HG03439 (cell line): ENCODE measurements around the gene IL16.

Source experiments
- ATAC-seq: cut with Tn5 transposase; IDR thresholded peaks from one replicate; pipeline ENCODE4 v1.9.1; 2021; ENCODE audit warnings: mild to moderate bottlenecking, moderate library complexity; ENCODE audit not compliant: unreplicated experiment

Gene IL16

DNA sequence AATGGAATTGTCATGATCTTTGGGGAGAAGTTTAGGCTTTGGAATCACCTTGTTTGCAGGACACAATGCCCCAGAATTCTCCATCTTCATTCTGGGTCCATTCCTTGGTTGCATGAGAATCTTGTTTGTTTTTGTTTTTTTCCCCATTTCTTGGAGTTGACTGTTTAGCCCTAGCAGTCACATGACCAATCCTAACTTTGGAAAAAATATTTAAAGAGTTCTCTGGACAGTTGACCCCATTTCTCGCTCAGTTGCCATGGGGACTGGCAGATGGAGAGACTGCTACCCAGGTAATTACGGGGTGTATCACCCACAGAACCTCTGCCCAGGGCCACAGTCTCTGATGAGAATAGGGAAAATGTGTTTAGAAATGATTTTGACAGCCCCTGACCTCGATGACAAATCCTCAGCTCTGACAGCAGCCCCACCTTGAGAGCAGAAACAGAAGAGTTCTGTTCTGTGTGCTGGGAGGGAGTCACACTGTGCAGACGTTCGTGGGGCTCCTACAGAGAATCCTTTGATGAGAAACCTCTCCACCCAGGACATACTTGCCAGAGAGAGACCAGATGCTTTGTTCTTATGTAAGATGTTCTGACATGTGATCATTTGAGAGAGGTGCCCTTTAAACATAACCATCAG is 57.7 kb downstream of the IL16 start:
- no peak for ATAC-seq

DNA sequence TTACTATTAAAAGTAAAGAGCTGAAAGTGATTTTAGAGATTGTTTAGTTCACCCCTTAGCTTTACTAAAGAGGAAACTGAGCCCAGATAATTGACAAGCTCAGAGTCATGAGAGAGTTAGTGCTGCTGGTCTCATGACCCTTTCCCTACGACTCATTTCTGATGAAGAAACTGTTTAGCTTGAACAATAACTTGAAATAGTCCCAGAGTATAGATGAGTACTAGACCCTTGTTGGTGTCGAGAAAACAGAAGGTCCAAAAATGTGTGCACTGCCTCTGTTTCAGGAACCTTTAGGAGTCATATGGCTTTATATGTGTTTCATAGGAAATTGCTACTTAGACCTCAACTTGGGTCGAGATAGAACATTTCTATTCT is 58.2 kb downstream of the IL16 start:
- no peak for ATAC-seq

DNA sequence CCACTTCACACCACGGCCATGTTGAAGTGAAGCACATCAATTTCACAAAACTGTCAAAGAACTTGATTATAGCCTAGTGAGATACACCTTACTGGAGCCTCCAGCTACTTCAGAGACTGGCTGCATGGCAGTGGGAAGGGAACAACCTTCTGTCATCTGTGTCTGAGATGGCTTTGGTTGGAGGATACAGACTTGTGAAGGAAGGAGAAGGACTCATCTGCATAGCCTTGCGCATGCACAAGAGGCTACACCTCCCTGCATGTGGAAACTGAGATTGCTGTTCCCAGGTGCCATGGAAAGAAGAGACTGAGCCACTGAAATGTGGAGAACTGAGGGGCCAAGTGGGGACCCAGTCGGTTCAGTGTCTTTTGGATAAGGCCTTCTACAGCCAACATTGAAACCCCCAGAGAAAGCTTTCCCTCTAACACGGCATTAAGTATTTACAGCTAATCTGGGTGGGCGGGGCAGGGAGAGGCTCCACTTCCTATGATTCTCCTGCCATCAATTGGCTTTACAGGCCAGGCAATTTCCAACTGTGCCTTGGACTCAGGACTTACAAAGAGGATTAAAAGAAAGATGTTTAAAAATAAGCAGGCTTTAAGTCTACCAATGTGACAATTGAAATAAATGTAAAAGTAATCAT is 58.8 kb downstream of the IL16 start:
- no peak for ATAC-seq

GRCh38 chr15:81255958-81256320 is 59.3 kb downstream of the IL16 start:
- no peak for ATAC-seq

GRCh38 chr15:81256916-81257315 is 60.2 kb downstream of the IL16 start:
- ATAC-seq = no peak

DNA sequence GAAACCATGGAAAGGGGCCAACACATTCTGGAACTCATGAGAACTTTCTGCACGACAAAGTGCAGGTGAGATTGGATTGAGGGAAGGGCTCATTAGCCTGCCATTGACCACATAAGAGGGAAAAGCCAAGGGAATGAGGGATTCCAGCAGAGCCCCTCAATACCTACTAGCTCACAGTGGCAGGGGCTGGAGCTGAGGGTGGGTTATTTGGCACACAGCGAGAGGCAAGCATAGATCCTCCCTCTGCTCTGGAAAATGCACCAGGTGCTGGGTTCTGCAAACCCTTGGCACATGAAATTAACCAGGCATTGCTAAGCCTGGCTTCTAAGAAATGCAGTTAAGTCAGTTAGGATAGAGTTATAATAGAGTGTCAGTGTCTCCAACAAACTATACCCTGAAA is 60.8 kb downstream of the IL16 start:
- ATAC-seq = no peak

GRCh38 chr15:81258455-81258854 is 61.8 kb downstream of the IL16 start:
- ATAC-seq = no peak

DNA sequence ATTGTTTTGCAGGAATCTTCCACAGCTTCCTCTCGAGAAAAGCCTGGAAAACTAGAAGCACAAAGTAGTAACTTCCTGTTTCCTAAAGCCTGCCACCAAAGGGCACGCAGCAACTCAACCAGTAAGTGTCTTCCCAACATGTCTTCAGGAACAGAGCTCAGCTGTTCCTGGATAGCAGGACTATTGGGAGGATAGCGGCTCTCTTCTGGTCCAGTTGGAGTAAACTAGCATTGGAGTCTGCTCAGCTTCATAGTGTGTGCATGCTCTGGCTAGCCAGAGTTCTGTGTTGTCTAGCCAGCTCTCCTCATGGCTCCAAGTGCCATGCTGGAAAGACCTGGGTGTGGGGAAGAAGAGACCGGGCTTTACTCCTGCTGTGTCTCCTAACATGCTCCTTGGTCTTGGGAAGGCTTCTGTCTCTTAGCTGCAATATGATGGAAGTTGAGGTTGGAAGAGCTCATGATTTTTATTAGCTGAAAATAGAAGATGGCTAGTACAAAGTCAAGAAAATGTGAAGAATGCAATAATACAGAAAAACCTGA is 63.1 kb downstream of the IL16 start:
- ATAC-seq = no peak

DNA sequence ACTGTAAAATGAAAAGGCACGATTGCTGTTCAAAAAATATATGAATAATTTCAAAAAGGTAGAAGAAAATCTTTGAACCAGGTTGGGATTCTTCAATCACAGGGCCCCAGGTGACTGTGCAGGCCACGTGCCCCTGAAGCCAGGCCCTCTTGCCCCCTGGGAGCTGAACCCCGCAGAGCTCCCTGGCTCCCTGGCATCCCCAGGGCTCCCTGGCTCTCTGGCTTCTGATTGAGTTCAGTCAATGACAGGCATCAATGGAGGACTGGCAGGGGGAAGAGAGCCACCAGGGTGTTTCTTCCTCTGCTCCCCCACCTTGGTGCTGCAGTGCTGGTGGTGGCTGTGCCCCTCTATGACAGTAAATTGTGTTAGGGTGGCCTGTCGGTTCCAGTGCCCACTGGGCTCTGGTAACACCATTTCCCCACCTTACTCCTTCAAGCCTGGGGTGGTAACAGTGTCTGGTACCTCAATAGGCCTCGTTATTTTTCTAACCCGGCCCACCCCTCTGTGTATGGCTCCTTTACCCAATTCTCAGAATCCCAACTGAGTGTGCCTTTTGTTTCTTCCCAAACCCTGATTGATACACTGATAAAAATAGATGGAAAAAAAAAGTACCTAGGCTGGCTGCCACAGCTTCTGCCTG is 64.6 kb downstream of the IL16 start:
- no peak for ATAC-seq

DNA sequence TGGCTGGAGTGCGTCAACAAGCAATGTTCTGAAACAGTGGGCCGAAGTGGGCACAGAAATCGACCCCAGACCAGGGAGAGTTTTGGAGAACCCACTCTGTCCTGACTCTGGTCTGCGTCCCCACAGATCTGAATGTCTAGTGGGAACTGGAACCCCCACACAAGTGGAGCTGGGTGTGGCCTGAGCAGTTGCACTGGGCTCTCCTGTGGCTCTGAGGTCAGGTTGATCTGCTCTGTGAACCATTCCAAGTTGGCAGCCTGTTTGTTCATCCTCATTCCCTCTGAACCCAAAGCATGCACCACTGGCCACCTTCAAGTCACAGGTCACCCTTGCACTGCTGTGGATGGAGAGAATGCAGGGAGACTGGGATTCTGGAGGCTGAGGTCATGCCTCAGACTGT is 66.8 kb downstream of the IL16 start:
- ATAC-seq = no peak

DNA sequence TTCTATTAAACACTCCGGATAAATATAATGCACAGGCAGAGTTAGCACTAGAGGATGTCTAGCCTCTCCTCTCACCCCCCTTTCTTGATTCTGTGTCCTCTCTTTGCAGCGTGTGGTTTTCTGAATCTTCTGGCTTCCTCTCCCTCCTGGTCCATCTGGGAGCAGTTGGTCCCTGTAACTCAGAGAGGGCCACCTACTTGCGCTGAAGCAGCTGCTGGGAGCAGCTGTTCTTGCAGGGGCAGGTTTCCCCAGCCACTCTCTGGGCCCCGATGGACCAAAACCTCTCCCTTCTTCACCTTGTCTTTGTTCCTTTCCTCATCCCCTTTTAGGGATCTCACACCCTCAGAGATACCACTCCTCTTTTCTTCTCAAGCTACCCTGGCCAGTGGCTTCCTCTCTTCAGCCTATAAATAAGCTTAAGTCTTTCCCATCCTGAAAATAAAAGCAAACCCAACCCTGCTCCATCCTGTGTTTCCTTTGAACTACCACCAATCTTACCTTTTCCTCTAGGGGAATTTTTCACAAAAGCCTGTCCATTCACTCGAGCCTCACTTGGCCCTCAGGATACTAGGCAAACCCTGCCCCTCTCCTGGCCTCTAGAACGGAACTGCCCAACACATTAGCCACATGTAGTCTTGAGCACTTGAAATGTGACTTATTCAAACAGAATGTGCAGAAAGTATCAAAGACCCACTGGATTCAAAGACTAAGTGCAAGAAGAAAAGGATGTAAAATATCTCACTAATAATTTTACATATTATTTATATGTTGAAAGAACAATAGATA is 67.6 kb downstream of the IL16 start:
- ATAC-seq = no peak

DNA sequence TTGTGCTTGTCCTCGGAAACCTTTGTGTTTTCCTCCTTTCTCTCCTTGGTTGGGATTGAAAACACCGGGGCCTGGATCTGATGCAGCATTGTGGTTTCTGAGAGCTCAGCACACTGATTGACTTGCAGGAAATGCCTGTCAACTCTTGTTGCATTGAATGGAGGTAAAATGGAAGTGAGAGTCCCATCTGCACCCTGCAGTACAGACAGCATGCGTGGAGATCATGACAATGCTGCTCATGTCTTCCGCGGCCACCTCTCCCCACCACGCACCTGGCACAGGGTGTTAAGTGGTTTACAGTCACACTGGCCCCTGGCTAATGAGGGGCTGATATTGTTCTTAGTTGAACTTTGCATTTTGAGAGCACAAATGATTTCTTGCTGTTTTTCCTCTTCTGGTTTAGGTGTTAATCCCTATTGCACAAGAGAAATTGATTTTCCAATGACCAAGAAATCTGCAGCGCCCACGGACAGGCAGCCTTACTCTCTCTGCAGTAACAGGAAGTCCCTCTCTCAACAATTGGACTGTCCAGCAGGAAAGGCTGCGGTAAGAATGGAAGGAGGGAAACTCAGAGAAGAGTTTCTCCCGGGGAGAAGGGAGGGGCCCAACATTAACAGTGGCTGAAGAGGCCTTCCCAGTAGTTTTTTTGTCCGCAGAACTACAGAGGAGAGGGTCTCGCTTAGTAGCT is 68.7 kb downstream of the IL16 start:
- no peak for ATAC-seq

DNA sequence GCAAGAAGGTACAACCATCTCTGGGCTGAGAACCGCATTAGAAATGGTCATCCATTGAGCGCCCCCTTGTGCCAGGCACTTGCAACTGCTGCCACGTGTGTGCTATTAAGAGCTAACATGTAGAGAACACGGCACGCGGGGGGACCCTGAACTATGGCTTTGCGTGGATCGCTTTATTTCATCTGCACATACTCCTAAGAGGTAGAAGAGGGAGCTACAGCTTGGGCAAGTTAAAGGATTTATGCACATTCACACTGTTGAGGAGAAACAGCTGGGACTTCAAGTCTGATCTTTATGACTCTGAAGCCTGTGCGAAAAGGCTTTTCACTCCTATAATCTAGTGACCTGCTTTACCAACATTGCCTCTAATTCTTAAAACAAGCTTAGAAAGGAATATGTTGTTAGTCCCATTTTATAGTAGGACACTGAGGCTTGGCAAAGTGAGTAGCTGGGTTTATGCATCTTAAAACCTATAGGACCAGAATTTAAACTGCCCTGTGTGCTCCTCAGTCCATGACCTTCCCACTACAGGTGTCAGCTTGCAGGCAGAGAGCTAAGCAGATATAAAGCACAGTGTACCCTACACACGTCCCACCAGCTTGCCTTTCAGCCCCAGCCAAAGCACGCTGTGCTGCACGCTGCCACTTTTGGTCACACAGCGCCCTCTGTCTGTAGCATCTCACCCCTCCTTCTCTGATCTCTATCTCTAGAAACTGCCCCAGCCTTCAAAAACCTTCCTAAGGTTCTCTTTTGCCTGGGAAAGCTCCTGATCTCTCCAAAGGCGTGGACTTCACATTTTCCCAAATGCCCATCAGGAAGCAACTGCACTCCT is 69.5 kb downstream of the IL16 start:
- ATAC-seq = peak; percentile 89

DNA sequence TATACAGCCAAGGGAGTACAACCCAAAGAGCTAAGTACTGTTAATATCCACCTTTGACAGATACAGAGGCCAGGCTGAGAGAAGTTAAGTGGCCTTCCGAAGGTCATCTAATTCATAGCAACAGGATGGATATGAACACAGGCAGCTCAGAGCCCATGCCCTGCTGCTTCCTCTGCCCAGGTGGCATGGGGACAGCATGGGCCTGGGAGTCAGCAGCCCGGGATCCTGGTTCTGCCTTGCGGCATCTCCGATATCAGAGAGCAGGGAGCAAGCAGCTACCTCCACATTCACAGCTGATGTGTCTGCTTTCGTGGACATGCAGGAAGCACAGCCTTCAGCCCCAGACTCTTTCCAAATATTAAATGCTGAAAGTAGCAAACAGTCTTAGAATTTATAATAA is 71.7 kb downstream of the IL16 start:
- no peak for ATAC-seq

DNA sequence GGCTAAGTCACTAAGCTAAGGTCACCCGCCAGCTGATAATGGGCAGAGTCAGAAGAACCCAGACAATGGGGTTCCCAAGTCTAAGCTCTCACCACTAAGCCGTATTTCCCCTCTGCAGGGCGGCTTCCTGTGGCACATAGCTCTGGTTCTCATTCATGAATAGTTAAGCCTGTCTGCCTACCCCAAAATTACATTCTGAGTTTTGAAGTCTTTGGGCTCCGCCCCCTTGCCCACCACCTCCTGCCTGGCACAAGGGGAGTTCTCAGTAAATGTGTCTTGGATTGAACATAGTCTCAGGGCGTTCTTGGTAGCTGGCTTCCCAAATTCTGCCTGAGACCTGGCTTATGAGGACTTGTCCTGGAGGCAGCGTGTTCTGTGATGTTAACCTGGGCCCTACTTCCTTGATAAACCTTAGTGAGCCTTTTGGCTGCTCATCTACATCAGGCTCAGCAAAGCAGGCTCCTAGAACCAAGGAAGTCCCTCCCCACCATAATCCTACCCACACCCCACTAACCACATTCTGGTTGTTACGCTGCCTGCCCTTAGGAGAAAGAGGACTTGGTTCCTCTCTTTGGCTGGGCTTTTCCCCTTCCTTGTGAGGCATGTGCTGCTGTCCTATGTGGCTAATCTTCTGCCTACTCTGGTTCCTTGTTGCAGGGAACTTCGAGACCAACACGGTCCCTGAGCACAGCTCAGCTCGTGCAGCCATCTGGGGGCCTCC is 72.4 kb downstream of the IL16 start:
- ATAC-seq = no peak

DNA sequence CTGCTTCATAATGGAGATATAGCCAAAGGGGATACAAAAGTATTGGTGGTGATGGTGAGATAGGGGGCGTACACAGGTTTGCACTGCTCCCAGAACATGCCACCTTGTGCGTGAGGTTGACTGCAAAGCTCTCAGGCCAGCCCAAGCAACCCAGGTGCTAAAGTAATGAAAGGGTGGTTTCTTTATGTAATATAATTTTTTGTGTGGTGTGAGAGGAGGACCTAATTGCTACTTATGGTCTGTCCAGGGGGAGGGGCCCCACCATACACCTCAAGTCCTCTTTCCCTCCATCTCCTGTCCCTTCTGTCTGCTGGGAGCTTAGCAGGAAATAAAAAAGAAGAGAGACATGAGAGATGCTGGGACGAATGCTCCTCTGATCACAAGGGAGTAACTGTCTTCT is 73.5 kb downstream of the IL16 start:
- no peak for ATAC-seq

GRCh38 chr15:81270781-81271491 is 74.3 kb downstream of the IL16 start:
- no peak for ATAC-seq

DNA sequence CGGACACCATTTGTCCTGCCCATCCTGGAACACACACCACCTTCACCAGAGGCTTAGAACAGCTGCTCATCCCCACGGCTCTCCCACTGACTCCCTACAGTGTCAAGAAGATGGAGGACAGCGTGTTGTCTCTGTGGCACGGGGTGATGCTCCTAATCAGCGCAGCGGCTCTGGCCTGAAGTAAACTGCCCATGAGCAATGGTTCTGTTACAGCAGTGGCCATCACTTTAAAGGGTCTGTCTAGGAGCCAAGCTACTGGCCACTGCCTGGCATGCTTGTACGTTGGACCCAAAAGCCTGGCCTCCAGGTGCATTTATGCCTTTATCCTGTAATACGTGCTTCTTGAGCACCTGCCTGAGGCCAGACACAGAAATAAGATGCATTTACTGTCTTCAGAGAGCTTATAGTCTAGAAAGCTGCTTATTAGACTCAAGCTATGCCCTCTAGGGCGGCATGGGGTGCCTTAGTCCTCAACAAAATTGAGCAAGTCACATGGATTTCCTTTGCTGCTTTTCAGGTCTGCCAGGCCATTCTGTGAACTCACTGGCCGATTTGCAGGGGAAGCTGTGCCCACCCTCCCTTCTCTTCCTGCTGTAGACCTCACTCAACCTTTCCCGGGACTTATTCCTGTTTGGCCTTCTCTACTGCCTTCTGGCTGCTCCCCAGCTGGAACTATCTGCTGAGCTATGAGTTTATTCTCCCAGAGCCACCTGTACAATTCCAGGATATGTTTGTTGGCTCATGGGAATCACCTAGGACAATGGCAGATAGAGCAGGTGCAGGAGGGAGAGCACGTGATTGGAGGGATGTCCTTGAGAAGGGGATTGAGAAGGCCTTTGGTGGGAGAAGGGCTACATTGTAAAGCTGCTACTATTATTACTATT is 75.3 kb downstream of the IL16 start:
- no peak for ATAC-seq
